ENCODE measurements around the gene OSBPL7.

DNA sequence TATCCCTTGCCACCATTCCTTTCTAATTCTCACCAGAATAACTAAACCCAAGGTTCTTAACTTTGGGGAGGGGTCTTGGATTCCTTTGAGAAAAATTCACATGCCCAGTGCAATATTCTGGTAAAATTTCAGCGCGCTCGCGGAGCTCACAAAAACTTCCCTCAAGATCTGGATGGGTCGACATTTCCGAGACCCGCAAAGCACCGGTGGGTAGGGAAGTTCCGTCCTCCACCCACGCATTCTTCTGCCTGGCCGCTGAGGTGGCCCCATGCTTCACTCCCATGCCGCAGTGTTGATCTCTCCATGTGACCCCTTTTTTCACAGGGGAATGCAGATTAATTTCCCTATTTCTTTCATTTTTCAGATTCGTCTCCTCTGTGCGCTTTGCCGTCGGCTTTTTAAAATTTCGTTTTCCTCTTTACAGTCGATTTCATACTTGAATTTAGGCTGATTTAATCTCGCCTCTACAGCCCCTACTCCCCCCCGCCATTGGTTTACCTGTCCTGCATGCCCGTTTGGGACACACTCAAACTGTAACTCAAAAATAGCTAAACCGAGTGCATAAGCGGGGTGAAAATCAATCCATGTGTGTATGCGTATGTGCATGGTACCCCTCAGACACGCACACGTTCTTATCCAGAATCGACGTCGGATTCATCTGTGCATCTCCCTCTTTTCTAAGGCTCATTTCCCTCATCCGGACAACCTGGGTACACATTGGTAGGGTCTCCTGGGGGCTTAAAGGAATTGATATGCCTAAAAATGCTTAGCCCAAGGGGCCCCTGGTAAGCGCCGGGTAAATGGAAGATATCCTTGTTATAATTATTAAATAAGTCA, 30.7 kb upstream of the OSBPL7 start:
- no peak for TF ChIP-seq YY1 (IDR thresholded peaks at IDR 0.05; ENCODE audit: low read depth)
- no peak for TF ChIP-seq TCF12 (IDR thresholded peaks at IDR 0.05; ENCODE audit: low read depth)
- no peak for TF ChIP-seq CEBPB (IDR thresholded peaks at IDR 0.05)
- no peak for TF ChIP-seq TAF1 (IDR thresholded peaks at IDR 0.05; ENCODE audit: low read depth)
- no peak for TF ChIP-seq MAX (IDR thresholded peaks at IDR 0.05)
- TF ChIP-seq NFIC (IDR thresholded peaks at IDR 0.05), result no peak
- no peak for TF ChIP-seq RAD21 (IDR thresholded peaks at IDR 0.05; ENCODE audit: low read depth)
- TF ChIP-seq REST (IDR thresholded peaks at IDR 0.05; ENCODE audit: low read depth), result no peak
- peak; percentile 65; the same call in 1 of the 2 replicates for TF ChIP-seq EGR1 (IDR thresholded peaks at IDR 0.05)
- TF ChIP-seq CREB1 (IDR thresholded peaks at IDR 0.05; ENCODE audit: low read depth), result no peak
- TF ChIP-seq TEAD4 (IDR thresholded peaks at IDR 0.05), result no peak
- no peak for TF ChIP-seq EP300 (IDR thresholded peaks at IDR 0.05; ENCODE audit: borderline replicate concordance)

Data from Ishikawa (cell line).